Measurements from ENCODE around the gene ETV1. TPM values are rescaled to one million over a fixed set of nuclear protein-coding genes. Genes with fewer than 3 reads are reported as not detected.

Gene ETV1
- total RNA-seq, 8 experiments from 2014 or later = 0.92 to 18.5 (median 16.5) TPM

- Histone ChIP-seq H3K4me3 (no peak overlapping the region), H3K27ac (no peak overlapping the region), H3K4me1 (replicated peaks in 1 of 2) (no peaks in the 10 kb centered on the region)
- 57 to 95% (median 90%) methylated on average over 2 to 5 of the region's 5 CpGs; no CpG with 5 or more reads in 2 of the 10 experiments for WGBS, 10 experiments
- no peak for ATAC-seq (replicated peaks in 6 of 8)
- in situ Hi-C loops (cut with MboI; ENCODE audit: low pct_unique_long_range_greater_than_20kb in 2 of 9, low sequenced_read_pairs in 9 of 9, unreplicated experiment in 9 of 9) = no loop called here
These were observed 107.4 kb downstream of the ETV1 start for GRCh38 chr7:13882051-13882450.

DNA sequence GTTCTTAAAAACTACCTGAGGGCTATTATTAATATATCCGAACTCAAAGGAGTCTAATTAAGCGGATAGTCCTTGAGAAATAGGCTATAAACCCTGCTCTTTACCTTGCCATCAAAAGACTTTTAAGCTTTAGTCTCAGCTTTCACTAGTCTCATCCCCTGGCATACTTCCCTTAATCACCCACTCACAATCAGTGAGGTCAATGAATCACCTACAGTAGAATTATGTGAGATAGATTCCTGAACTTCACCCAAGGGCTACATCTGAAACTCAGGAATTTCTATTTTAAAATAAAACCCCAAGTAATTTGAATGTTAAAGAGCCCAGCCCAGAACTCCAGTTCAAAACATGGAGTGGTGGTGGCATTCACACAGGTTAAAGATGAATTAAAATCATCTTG lies 108.7 kb downstream of the ETV1 start:
- no peak overlapping the region for H3K4me3 ChIP-seq
- H3K4me1 ChIP-seq (replicated peaks in 1 of 2) = no peaks in the 10 kb centered on the region
- in situ Hi-C loops (cut with MboI; ENCODE audit: low pct_unique_long_range_greater_than_20kb in 2 of 9, low sequenced_read_pairs in 9 of 9, unreplicated experiment in 9 of 9) = no loop called here
- no peak overlapping the region for H3K27ac ChIP-seq
- WGBS, 10 experiments = 78 to 100% (median 92%) methylated on average over 2 of the region's 2 CpGs; no CpG with 5 or more reads in 2 of the 10 experiments
- ATAC-seq (replicated peaks in 6 of 8) = peak in 1 of 8 experiments; percentile 42

- in situ Hi-C loops (cut with MboI; ENCODE audit: low pct_unique_long_range_greater_than_20kb in 2 of 9, low sequenced_read_pairs in 9 of 9, unreplicated experiment in 9 of 9) = no loop called here
- no peak overlapping the region for H3K4me3 ChIP-seq
- peak in 2 of 8 experiments; percentile 75 to 84 for ATAC-seq (replicated peaks in 6 of 8)
- H3K4me1 ChIP-seq (replicated peaks in 1 of 2) = no peaks in the 10 kb centered on the region
- H3K27ac ChIP-seq = no peak overlapping the region
- 14 to 93% (median 73%) methylated on average over 1 to 2 of the region's 2 CpGs; no CpG with 5 or more reads in 2 of the 10 experiments for WGBS, 10 experiments
These were observed 109.3 kb downstream of the ETV1 start for GRCh38 chr7:13879994-13880686.

DNA sequence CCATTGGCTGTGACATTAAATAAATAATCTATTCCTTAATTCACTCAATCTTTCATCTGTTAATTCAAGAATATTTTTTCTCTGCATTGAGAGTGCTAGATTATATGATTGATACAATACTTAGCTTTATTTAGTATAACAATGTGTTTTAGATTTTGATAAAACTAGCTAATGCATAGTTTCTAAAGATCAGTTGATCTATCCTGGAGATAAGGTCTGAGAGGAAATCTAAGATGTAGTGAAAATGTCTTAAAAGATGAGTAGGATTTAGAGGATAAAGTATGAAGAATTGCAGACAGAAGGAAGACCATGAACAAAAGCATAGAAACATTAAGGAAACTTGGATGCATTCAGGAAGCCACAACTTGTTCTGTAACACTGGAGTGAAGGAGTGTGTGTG lies 110.3 kb downstream of the ETV1 start:
- Histone ChIP-seq H3K4me3 (no peak overlapping the region), H3K4me1 (replicated peaks in 1 of 2) (no peaks in the 10 kb centered on the region), H3K27ac (no peak overlapping the region)
- in situ Hi-C loops (cut with MboI; ENCODE audit: low pct_unique_long_range_greater_than_20kb in 2 of 9, low sequenced_read_pairs in 9 of 9, unreplicated experiment in 9 of 9) = no loop called here
- no peak for ATAC-seq (replicated peaks in 6 of 8)

- Histone ChIP-seq H3K4me1 (replicated peaks in 1 of 2) (no peaks in the 10 kb centered on the region), H3K27ac (no peak overlapping the region), H3K4me3 (no peak overlapping the region)
- ATAC-seq (replicated peaks in 6 of 8) = no peak
- in situ Hi-C loops (cut with MboI; ENCODE audit: low pct_unique_long_range_greater_than_20kb in 2 of 9, low sequenced_read_pairs in 9 of 9, unreplicated experiment in 9 of 9) = no loop called here
These were observed 111.3 kb downstream of the ETV1 start for GRCh38 chr7:13878154-13878553.

GRCh38 chr7:13875496-13876074 lies 113.9 kb downstream of the ETV1 start:
- ATAC-seq (replicated peaks in 6 of 8) = no peak

GRCh38 chr7:13874783-13875182 lies 114.7 kb downstream of the ETV1 start:
- H3K4me1 ChIP-seq (replicated peaks in 1 of 2) = no peaks in the 10 kb centered on the region
- in situ Hi-C loops (cut with MboI; ENCODE audit: low pct_unique_long_range_greater_than_20kb in 2 of 9, low sequenced_read_pairs in 9 of 9, unreplicated experiment in 9 of 9) = no loop called here
- H3K27ac ChIP-seq = no peak overlapping the region
- H3K4me3 ChIP-seq = no peak overlapping the region
- 0 to 100% (median 84%) methylated on average over 1 to 2 of the region's 2 CpGs for WGBS, 10 experiments
- peak in 1 of 8 experiments; percentile 28 for ATAC-seq (replicated peaks in 6 of 8)

More at GRCh38 chr7:13875496-13876074, 113.9 kb downstream of the ETV1 start:
- in situ Hi-C loops (cut with MboI; ENCODE audit: low pct_unique_long_range_greater_than_20kb in 2 of 9, low sequenced_read_pairs in 9 of 9, unreplicated experiment in 9 of 9) = no loop called here
- Histone ChIP-seq H3K4me3 (no peak overlapping the region), H3K27ac (no peak overlapping the region), H3K4me1 (replicated peaks in 1 of 2) (no peaks in the 10 kb centered on the region)
- 67 to 100% (median 80%) methylated on average over 1 to 5 of the region's 5 CpGs; no CpG with 5 or more reads in 1 of the 10 experiments for whole genome bisulfite sequencing, 10 experiments

- Histone ChIP-seq H3K4me1 (replicated peaks in 1 of 2) (no peaks in the 10 kb centered on the region), H3K4me3 (no peak overlapping the region), H3K27ac (no peak overlapping the region)
- in situ Hi-C loops (cut with MboI; ENCODE audit: low pct_unique_long_range_greater_than_20kb in 2 of 9, low sequenced_read_pairs in 9 of 9, unreplicated experiment in 9 of 9) = no loop called here
- ATAC-seq (replicated peaks in 6 of 8) = peak in 1 of 8 experiments; percentile 55
These were observed 116.8 kb downstream of the ETV1 start for GRCh38 chr7:13872709-13873108.

DNA sequence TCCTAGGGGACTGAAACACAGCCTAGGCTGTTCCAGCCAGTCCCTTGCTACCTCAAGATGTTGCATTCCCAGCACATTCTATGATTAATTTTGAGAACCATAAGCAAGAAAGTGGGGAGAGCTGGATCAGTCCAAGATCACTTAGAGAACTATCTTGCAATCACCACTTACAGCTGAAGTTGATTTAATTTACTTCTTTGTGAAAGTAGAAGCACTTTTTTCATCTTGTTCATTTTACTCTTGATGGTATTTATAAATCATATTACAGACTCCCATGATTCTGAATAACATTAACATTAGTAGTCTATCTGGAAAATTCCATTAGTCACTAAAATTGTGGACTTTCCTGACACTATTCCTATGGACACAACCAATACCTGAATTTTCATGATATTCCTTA lies 118.5 kb downstream of the ETV1 start:
- in situ Hi-C loops (cut with MboI; ENCODE audit: low pct_unique_long_range_greater_than_20kb in 2 of 9, low sequenced_read_pairs in 9 of 9, unreplicated experiment in 9 of 9) = no loop called here
- no peak overlapping the region for H3K27ac ChIP-seq
- no peak overlapping the region for H3K4me3 ChIP-seq
- ATAC-seq (replicated peaks in 6 of 8) = no peak
- no peaks in the 10 kb centered on the region for H3K4me1 ChIP-seq (replicated peaks in 1 of 2)

DNA sequence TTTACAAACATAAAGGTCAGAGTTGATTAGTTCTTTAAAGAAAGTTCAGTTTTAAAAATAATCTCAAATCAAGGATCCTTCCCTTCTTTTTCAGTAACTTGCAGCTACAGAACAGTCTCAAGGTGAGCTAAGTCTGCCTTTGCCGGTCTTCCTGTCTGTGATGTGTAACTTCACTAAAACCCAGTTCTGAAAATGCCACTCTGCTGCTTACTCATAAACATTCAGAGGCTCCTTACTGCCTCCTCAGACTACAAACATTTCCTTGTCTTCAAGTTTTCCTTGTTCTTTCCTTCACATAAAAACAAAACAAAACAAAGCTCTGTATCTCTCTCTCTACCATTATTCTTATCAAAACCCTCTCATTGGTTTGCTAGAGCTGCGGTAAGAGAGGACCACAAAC lies 128.7 kb downstream of the ETV1 start:
- ATAC-seq (replicated peaks in 6 of 8) = no peak
- 86 to 100% (median 100%) methylated on average over 1 to 2 of the region's 2 CpGs; no CpG with 5 or more reads in 3 of the 10 experiments for WGBS, 10 experiments
- Histone ChIP-seq H3K4me3 (no peak overlapping the region), H3K27ac (no peak overlapping the region), H3K4me1 (replicated peaks in 1 of 2) (no peaks in the 10 kb centered on the region)
- in situ Hi-C loops (cut with MboI; ENCODE audit: low pct_unique_long_range_greater_than_20kb in 2 of 9, low sequenced_read_pairs in 9 of 9, unreplicated experiment in 9 of 9) = no loop called here

DNA sequence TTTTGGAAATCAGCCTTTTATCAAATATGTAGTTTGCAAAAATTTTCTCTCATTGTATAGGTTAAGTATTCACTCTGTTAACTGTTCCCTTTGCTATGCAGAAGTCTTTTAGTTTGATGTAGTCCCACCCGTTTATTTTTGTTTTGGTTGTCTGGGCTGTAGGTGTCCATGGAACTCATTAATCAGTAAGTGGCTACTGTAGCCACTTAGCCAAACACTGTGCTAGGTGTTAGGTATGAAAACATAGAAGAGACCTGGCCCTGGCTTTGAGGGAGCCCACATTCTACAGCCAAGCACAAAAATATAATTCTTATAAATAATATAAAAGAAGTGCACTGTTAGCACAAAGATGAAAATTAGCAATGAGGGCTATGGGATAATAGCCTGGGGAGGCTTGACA lies 133.5 kb downstream of the ETV1 start:
- Histone ChIP-seq H3K27ac (no peak overlapping the region), H3K4me1 (replicated peaks in 1 of 2) (peaks cover 3 to 6% of the 10 kb centered on the region in 2 donors), H3K4me3 (no peak overlapping the region)
- in situ Hi-C loops (cut with MboI; ENCODE audit: low pct_unique_long_range_greater_than_20kb in 2 of 9, low sequenced_read_pairs in 9 of 9, unreplicated experiment in 9 of 9) = no loop called here
- no peak for ATAC-seq (replicated peaks in 6 of 8)
- 7 to 100% (median 81%) methylated on average over 1 of the region's 1 CpG for WGBS, 10 experiments

DNA sequence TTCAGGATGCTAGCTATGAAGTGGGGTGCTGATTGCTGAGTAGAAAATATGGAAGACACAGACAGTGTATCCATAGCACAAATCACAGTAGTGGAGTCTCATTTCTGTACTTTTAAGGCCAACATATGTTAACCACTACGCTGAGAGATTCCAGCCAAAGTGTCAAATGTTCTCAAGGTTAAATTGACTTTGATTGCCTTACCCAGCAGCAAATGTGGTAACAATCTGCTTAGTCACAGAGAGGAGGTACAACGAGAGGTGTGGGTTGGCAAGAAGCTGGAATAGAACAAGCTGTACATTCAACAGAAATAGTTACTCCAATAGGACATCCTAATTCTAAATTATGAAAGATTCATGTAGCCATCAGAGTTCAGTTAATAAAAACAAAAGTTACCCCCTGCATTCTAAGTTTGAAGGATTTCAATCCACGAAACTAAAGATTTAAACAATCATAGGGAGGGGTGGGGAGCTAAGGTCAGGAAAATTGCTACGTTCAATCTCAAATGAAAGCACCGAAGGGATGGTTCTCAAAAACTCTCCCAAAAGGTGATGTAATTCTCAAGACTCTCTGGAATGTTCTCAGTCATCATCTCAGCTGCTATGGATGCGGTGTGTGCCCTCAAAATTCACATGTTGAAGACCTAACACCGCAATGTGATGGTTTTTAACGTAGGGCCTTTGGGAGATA lies 137.0 kb downstream of the ETV1 start:
- in situ Hi-C loops (cut with MboI; ENCODE audit: low pct_unique_long_range_greater_than_20kb in 2 of 9, low sequenced_read_pairs in 9 of 9, unreplicated experiment in 9 of 9) = no loop called here
- peaks cover 3 to 6% of the 10 kb centered on the region in 2 donors for H3K4me1 ChIP-seq (replicated peaks in 1 of 2)
- no peak overlapping the region for H3K4me3 ChIP-seq
- ATAC-seq (replicated peaks in 6 of 8) = no peak
- 87 to 100% (median 95%) methylated on average over 1 to 7 of the region's 8 CpGs; no CpG with 5 or more reads in 1 of the 10 experiments for WGBS, 10 experiments
- no peak overlapping the region for H3K27ac ChIP-seq

DNA sequence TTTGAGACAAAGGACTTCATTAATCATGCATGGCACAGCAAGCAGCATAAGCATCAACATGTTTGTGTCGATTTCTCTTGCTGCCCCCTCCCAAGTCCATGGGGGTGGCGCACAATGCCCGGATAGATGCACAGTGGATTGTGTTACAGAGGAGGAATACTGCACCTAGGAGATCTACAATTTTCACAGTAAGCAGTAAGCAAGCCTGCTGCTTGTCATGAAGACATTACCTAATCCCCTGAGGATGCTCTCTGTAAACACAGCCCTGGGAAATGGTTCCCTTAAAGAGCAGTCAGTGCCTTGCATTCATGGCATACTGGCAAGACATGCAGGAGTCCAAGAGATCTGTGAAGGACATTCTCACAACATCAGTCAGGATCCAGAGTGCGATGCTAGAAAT lies 137.7 kb downstream of the ETV1 start:
- H3K4me3 ChIP-seq = no peak overlapping the region
- H3K4me1 ChIP-seq (replicated peaks in 1 of 2) = peaks cover 5 to 6% of the 10 kb centered on the region in 2 donors
- WGBS, 10 experiments = 57 to 100% (median 100%) methylated on average over 1 to 3 of the region's 4 CpGs; no CpG with 5 or more reads in 3 of the 10 experiments
- H3K27ac ChIP-seq = no peak overlapping the region
- in situ Hi-C loops (cut with MboI; ENCODE audit: low pct_unique_long_range_greater_than_20kb in 2 of 9, low sequenced_read_pairs in 9 of 9, unreplicated experiment in 9 of 9) = no loop called here
- ATAC-seq (replicated peaks in 6 of 8) = peak in 5 of 8 experiments; percentile 82 to 96 (median 88)

Measured in motor neuron (in vitro differentiated cells).